Fibroblast of peridontal ligament (primary cell): Measurements from ENCODE around the gene NDST4.
A peak's percentile ranks its signal among the peaks of the same experiment; 100 is the strongest.

Experiments
- DNase-seq: peaks from one replicate; pipeline ENCODE4 v3.0.0-alpha.2; 2010; ENCODE audit errors: extremely low read depth

The NDST4 gene

GRCh38 chr4:114791976-114792375, 321.4 kb downstream of the NDST4 start:
- no peak for DNase-seq

DNA sequence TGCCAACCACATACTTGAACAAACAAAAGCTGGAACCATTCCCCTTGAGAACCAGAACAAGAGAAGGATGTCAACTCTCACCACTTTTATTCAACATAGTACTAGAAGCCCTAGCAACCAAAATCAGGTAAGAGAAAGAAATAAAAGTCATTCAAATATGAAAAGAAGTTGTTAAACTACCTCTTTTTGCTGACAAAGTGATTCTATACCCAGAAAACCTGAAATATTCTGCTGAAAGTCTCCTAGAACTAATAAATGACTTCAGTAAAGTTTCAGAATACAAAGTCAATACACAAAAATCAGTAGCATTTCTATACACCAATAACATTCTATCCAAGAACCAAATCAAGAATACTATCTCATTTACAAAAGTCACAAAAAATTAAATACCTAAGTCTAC, 327.9 kb downstream of the NDST4 start:
- DNase-seq, result no peak

DNA sequence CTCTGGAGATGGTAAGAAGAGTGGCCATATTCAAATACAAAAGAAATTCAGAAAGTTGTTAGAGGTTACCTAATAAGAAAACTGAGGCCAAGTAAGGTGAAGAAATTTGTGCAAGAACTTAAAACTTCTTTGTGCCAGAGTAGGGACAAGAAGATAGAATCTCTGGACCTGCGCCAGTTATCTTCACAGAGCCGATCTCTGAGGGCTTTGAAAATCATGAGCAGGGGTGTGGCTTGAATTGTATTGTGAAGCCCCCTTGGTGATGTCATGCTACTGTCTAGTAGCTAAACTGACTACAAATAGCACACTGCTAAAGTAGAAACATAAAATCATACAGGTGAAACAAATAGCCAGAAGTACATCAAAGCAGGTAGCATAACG, 330.2 kb downstream of the NDST4 start:
- DNase-seq, result no peak

DNA sequence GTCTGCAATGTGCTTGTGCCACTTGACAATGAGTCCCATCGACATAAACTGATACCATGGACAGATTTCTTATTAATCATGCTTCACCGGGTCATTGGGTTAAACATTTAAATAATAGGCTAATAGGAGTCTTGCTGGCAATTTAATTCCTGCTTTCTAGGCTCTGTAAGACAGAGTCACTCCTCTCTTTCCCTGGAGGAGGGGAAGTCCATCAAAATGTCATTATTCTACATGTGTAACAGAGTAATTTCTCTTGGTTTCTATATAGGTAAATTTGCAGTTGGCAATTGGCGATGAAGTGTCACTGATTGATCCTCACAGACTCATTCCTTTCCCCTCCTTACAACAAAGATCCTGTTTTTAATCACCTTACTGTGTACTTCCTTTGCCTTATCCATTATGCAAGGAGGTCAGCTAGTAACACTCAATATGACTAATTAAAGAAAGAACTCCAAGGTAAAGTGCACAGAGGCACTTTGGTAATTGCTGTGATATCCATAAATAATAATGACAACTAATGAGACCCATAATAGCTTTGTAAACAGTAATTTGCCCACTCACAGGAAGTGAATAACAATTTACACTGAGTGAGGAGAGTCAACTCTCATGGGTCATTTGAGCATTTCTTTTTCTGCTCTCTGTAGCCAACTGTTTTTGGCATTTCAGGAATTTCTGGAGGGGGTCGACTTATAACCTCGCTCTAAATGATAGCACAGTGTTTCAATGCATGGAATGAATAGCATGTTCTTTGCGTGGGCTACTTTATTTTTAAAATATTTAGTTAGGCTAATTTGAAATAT, 330.8 kb downstream of the NDST4 start:
- DNase-seq, result no peak

GRCh38 chr4:114780205-114780604, 333.2 kb downstream of the NDST4 start:
- DNase-seq, result peak; percentile 2
